Activated CD4-positive, alpha-beta T cell treated with anti-CD3 and anti-CD28 coated beads, Interleukin-2, amount 50 U/mL, for 1 hour (primary cell): ENCODE results near the gene SLC7A6.

Experiments used
- DNase-seq: peaks from one replicate; pipeline ENCODE4 v3.0.0-alpha.2; 2020

The SLC7A6 gene

DNA sequence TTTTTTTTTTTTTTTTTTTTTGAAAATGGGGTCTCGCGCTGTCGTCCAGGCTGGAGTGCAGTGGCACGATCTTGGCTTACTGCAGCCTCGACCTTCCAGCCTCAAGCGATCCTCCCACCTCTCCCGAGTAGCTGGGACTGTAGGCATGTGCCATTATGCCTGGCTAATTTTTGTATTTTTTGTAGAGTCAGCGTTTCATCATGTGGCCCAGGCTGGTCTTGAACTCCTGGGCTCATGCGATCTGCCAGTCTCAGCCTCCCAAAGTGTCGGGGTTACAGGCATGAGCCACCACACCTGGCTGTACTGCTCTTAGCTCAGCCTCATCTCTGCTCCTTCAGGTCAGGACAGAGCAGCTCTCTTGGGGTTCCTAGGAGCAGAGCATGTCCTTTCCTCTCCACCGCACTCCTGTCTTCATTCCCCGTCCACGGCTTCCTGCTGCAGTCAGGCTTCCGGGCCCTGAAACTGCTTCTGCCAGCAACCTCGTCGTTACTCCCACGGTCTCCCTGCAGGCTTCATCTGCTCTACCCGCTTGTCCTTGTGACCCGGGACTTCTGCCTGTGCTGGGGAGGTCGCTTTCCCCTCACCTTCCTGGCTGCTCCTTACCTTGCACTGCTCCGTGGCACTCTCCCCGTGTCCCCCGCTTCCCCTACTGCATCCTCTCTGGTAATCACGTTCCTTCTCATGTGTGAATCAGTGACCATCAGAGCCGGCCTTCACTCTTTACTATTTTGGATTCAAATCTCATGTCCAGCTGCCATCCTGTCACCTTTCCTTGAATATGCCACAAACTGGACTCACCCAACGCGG is 84.5 kb downstream of the SLC7A6 start:
- no peak for DNase-seq

DNA sequence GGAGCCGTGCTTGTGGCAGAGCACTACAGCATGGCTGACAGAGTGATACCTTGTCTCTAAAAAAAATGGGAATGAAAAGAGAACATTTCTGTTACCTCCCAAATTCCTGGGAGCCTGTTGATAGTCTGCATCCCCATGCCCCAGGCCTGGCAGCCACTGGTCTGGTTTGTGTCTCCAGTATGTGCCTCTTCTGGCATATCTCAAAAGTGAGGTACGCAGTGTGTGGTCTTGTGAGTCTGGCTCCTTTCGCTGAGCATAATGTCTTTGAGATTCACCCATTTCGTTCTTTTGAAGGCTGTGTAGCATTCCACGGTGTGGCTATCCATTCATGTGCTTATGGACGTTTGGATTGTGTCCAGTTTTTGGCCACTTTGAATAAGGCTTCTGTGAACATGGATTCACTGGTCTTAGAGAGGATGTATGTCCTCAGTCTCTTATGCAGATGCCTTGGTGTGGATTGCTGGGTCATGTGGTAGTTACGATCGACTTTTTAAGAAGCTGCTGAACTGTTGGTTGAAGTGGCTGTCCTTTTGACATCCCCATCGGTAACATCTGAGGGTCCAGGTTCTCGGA is 85.6 kb downstream of the SLC7A6 start:
- no peak for DNase-seq

DNA sequence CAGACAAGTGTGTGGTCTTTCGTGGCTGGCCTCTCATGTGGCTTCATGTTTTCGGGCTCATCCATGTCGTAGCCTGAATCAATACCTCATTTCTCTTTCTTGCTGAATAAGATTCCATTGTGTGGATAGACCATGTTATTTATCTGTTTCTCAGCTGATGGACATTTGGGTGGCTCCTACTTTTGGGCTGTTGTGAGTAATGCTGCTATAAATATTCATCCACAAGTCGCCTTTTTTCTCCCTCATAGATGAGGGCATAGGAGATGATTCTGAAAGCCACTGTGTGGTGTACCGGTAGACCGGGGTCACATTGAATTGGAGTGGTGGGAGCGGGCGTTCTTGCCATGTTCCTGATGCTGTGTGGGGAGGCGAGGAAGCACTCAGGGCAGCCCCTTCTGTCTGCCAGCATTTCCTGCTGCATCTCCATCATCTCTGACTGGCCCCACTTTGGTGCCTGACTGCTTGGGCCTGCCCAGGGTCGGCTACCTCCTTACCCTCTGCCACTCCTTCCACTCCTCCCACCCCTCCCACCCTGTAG is 86.6 kb downstream of the SLC7A6 start:
- no peak for DNase-seq
